IMR-90 (cell line): ENCODE results near the gene DCN.

Source experiments
- BHLHE40 ChIP-seq: fragments of 150-350 bp; IDR thresholded peaks from 2 replicates; pipeline ENCODE4 v1.6.1; 2016; ENCODE audit warnings: mild to moderate bottlenecking, low read depth, low read length
- CEBPB ChIP-seq: IDR thresholded peaks from 2 replicates; pipeline ENCODE4 v1.6.1; 2012; ENCODE audit warnings: low read depth, low read length, improper control_type of control experiment
- CHD1 ChIP-seq: IDR thresholded peaks from 2 replicates; pipeline ENCODE4 v1.6.1; 2012; ENCODE audit warnings: low read depth, low read length, improper control_type of control experiment
- FOS ChIP-seq: fragments of 150-350 bp; IDR thresholded peaks from 2 replicates; pipeline ENCODE4 v1.6.1; 2016; ENCODE audit warnings: low read depth, low read length
- MAFK ChIP-seq: IDR thresholded peaks from 2 replicates; pipeline ENCODE4 v1.6.1; 2012; ENCODE audit warnings: low read depth, low read length, improper control_type of control experiment
- NFE2L2 ChIP-seq: fragments of 150-350 bp; IDR thresholded peaks from 2 replicates; pipeline ENCODE4 v1.6.1; 2016; ENCODE audit warnings: low read depth, mild to moderate bottlenecking, low read length
- POLR2A ChIP-seq: IDR thresholded peaks from 2 replicates; pipeline ENCODE4 v1.6.1; 2012; ENCODE audit warnings: mild to moderate bottlenecking, low read depth, low read length
- RAD21 ChIP-seq: IDR thresholded peaks from 2 replicates; pipeline ENCODE4 v1.6.1; 2012; ENCODE audit warnings: low read length, improper control_type of control experiment
- RFX5 ChIP-seq: IDR thresholded peaks from 2 replicates; pipeline ENCODE4 v1.8.0; 2012; ENCODE audit warnings: low read depth, mild to moderate bottlenecking, low read length, moderate library complexity
- SMC3 ChIP-seq: fragments of 150-350 bp; IDR thresholded peaks from 2 replicates; pipeline ENCODE4 v1.6.1; 2016; ENCODE audit warnings: low read depth, mild to moderate bottlenecking, antibody characterized with exemption, low read length, moderate library complexity
- USF2 ChIP-seq: fragments of 150-350 bp; IDR thresholded peaks from 2 replicates; pipeline ENCODE4 v1.6.1; 2017; ENCODE audit warnings: mild to moderate bottlenecking, antibody characterized with exemption, low read length, low read depth
- TF ChIP-seq, protein P1 (sequence below): conservative IDR thresholded peaks from 2 replicates; pipeline ENCODE4 v1.5.1; 2012; ENCODE audit warnings: mild to moderate bottlenecking, low read depth, low read length, improper control_type of control experiment

DNA sequence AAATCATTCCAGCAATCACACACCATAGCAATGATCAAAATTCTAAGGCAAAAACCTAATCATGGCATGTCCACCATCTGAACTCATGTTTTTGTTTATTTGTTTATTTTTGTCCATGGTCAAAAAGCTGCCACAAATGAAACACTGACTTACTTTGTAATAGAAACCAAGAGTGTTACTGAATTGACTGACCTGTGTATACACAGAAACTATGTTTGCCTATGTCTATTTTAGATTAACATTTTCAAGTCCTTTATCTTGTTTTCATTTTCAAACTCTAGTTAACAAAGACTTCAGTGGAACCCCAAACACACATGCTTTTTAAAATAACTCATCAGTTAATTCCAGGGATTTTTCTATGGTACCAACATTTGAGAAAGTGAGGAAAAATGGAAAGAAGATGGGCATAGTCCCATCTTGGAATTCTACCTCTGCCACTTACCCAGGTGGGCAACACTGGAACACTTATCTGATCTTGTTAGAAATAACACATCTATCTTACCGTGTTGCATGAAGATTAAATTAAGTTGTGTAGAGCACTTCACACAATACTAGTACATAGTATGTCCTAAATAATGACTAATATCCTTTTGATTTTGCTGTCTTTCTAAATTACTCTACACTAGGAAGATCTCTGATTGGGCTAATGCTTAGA is 77.7 kb downstream of the DCN start:
- TF ChIP-seq, protein P1, sequence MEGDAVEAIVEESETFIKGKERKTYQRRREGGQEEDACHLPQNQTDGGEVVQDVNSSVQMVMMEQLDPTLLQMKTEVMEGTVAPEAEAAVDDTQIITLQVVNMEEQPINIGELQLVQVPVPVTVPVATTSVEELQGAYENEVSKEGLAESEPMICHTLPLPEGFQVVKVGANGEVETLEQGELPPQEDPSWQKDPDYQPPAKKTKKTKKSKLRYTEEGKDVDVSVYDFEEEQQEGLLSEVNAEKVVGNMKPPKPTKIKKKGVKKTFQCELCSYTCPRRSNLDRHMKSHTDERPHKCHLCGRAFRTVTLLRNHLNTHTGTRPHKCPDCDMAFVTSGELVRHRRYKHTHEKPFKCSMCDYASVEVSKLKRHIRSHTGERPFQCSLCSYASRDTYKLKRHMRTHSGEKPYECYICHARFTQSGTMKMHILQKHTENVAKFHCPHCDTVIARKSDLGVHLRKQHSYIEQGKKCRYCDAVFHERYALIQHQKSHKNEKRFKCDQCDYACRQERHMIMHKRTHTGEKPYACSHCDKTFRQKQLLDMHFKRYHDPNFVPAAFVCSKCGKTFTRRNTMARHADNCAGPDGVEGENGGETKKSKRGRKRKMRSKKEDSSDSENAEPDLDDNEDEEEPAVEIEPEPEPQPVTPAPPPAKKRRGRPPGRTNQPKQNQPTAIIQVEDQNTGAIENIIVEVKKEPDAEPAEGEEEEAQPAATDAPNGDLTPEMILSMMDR, result no peak
- TF ChIP-seq FOS, result no peak
- no peak for TF ChIP-seq MAFK
- TF ChIP-seq RAD21, result no peak
- TF ChIP-seq POLR2A, result no peak
- TF ChIP-seq CEBPB, result no peak
- no peak for TF ChIP-seq USF2
- no peak for TF ChIP-seq SMC3
- no peak for TF ChIP-seq RFX5
- TF ChIP-seq BHLHE40, result no peak
- TF ChIP-seq CHD1, result no peak
- no peak for TF ChIP-seq NFE2L2
